HG03439 (cell line): Measurements from ENCODE around the gene KSR2.

Source experiments
- ATAC-seq: cut with Tn5 transposase; IDR thresholded peaks from one replicate; pipeline ENCODE4 v1.9.1; 2021; ENCODE audit warnings: mild to moderate bottlenecking, moderate library complexity; ENCODE audit not compliant: unreplicated experiment

Gene KSR2

GRCh38 chr12:117551665-117552064 lies 417.1 kb downstream of the KSR2 start:
- ATAC-seq = no peak

GRCh38 chr12:117547209-117547608 lies 421.6 kb downstream of the KSR2 start:
- no peak for ATAC-seq

GRCh38 chr12:117545216-117545615 lies 423.6 kb downstream of the KSR2 start:
- ATAC-seq = no peak

- no peak for ATAC-seq
Measured at GRCh38 chr12:117540011-117540410, 428.8 kb downstream of the KSR2 start.

- ATAC-seq = no peak
Measured at GRCh38 chr12:117538926-117539325, 429.9 kb downstream of the KSR2 start.

- ATAC-seq = no peak
Measured at GRCh38 chr12:117538032-117538690, 430.6 kb downstream of the KSR2 start.

- no peak for ATAC-seq
Measured at GRCh38 chr12:117533687-117534086, 435.1 kb downstream of the KSR2 start.

GRCh38 chr12:117530796-117531195 lies 438.0 kb downstream of the KSR2 start:
- ATAC-seq = no peak

GRCh38 chr12:117528538-117528937 lies 440.3 kb downstream of the KSR2 start:
- ATAC-seq = no peak

- no peak for ATAC-seq
Measured at GRCh38 chr12:117527479-117527855, 441.3 kb downstream of the KSR2 start.

- ATAC-seq = no peak
Measured at GRCh38 chr12:117526757-117527478, 441.9 kb downstream of the KSR2 start.

GRCh38 chr12:117525766-117526165 lies 443.0 kb downstream of the KSR2 start:
- ATAC-seq = no peak

- no peak for ATAC-seq
Measured at GRCh38 chr12:117524806-117525205, 444.0 kb downstream of the KSR2 start.

GRCh38 chr12:117523971-117524370 lies 444.8 kb downstream of the KSR2 start:
- ATAC-seq = no peak

GRCh38 chr12:117522559-117522958 lies 446.2 kb downstream of the KSR2 start:
- no peak for ATAC-seq

GRCh38 chr12:117521867-117522266 lies 446.9 kb downstream of the KSR2 start:
- no peak for ATAC-seq

GRCh38 chr12:117521346-117521745 lies 447.4 kb downstream of the KSR2 start:
- no peak for ATAC-seq

- no peak for ATAC-seq
Measured at GRCh38 chr12:117518594-117519270, 450.1 kb downstream of the KSR2 start.

- ATAC-seq = no peak
Measured at GRCh38 chr12:117517219-117517739, 451.5 kb downstream of the KSR2 start.

GRCh38 chr12:117516034-117516433 lies 452.8 kb downstream of the KSR2 start:
- no peak for ATAC-seq

- ATAC-seq = no peak
Measured at GRCh38 chr12:117514016-117514415, 454.8 kb downstream of the KSR2 start.

GRCh38 chr12:117513353-117513752 lies 455.4 kb downstream of the KSR2 start:
- ATAC-seq = no peak
